ENCODE data around the gene CD19.
"Not testable (repeated sequence)": the region's sequence is repeated elsewhere in the genome, so short reads cannot be mapped to it uniquely, and the experiment has no call there.

Gene CD19

DNA sequence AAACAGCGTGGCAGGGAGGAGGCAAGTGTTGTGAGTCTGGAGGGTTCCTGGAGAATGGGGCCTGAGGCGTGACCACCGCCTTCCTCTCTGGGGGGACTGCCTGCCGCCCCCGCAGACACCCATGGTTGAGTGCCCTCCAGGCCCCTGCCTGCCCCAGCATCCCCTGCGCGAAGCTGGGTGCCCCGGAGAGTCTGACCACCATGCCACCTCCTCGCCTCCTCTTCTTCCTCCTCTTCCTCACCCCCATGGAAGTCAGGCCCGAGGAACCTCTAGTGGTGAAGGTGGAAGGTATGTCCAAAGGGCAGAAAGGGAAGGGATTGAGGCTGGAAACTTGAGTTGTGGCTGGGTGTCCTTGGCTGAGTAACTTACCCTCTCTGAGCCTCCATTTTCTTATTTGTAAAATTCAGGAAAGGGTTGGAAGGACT is at the start of gene CD19:
Gene CD19, plus strand, starts transcription at position 171 of the 425 bp plus-strand sequence. Its CDS starts 30 bp downstream, at position 201.
- no peak for DNase-seq (ENCODE audit: low read depth in 2 of 2)

GRCh38 chr16:28882551-28883160 is 49.1 kb upstream of the CD19 start:
- DNase-seq (ENCODE audit: low read depth in 2 of 2), result no peak

DNA sequence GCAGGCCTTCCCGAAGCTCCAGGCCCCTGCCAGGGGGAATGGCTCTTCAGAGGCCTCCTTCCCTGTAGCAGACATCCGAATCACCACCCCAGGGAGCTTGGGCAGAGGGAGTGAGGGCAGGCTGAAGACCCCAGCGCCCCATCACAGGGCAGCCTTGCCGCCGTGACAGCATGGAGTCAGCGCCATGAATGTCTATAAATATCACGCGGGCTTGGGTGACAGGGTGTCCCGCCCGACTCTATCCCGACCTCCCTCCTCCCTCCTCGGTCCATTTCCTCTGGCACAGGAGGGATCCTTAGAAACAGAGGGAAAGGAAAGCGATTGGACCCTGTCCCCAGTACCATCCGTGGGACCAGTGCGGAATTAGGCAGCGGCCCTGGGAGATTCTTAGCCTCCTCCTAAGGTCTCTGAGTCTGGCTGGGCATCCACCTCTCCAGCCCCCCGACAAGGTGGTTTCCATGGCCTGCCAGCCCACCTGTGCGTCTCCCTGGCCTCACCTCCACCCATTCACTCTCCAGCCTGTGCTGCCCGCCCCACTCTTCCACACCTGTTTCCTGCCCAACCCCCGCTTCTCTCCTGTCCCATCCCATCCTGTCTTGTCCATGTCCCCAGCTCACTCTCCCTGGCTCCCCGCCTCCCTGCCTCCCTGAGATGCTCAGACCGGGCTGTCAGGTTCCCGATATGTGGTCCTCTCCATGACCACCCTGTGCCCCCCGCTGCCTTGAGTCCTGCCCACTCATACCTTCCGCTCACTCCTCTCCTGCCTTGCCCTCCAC is 48.4 kb upstream of the CD19 start:
- no peak for DNase-seq (ENCODE audit: low read depth in 2 of 2)

DNA sequence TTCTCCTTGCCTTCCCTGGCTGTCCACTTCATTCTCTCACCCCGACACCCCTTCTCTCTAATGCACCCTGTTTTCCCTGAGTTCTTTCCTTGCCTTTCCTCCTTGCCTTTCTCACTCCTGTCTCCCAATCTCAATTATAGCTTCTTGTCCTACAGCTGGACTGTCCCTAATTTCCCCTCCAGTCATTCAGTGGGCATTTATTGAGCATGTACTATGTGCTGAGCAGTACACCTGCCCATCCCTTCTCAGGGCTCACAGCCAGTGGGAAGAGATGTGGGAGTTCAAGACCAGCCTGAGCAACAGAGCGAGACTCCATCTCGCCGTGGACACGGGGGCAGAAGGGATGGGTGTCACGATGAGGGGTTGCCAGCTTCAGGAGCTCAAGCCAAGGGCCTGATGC is 47.7 kb upstream of the CD19 start:
- DNase-seq (ENCODE audit: low read depth in 2 of 2), result no peak

GRCh38 chr16:28886945-28887344 is 44.8 kb upstream of the CD19 start:
- DNase-seq (ENCODE audit: low read depth in 2 of 2), result no peak

DNA sequence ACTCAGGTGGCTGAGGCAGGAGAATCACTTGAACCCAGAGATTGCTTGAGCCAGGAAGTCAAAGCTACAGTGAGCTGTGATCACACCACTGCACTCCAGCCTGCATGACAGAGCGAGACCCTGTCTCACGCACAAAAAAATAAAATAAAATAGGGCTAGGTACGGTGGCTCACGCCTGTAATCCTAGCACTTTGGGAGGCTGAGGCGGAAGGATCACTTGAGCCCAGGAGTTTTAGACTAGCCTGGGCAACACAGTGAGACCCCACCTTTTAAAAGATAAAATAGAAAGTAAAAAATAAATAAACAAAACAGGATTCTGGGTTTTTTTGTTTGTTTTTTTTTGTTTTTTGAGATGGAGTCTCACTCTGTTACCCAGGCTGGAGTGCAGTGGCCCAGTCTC is 41.4 kb upstream of the CD19 start:
- not testable (repeated sequence) for DNase-seq (ENCODE audit: low read depth in 2 of 2)

DNA sequence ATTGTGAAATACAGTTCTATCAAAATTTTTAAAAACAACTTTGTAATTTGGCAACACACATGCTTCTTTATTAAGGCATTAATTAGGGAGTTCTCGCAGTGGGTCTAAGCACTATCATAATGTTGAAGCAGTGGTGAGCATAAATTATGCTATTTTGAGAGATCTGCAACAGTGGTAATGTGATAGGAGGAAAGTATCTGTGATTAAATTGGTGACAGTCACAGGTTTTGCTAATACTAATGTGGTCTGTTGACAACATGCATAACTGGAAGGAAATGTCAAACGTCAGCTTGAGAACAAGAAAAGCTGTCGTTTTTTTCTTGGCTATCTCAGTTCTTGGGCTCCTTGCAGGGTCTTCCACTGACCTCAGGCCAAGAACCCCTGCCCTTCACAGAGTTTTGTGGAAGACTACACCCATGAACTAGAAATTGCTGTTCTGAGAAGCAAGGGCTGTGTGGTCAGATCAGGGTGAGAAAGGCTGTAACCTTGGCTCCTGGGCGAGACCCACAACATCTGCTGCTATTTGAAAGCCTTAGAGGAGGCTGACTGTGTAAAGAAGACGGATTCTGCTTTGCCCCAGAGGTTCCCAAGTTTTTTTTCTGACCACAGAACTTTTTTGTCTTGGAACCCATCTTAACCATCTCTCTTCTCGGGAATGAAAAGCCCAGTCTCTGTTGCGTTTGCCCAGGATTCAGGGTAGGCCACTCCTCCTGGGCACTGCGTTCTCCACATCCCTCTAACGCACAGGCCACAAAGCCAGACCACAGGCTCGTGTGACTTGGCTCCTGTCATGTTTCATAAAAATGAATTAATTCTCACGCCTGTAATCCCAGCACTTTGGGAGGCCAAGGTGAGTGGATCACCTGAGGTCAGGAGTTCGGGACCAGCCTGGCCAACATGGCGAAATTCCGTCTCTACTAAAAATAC is 39.5 kb upstream of the CD19 start:
- DNase-seq (ENCODE audit: low read depth in 2 of 2), result no peak

DNA sequence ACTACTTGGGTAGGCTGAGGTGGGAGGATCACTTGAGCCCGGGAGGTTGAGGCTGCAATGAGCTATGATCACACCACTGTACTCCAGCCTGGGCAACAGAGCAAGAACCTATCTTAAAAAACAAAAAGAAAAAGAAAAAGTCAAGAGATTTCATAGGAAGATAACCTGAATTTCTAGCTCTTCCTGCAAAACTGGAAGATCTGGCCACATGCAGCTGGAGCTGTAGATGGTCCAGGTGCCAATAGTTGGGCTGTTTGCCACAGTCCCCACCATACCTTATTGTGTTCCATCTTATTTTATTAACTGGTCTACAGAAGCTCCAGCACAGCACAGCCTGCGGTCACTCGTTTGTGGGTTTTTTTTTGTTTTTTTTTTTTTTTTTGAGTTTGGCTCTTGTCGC is 38.5 kb upstream of the CD19 start:
- DNase-seq (ENCODE audit: low read depth in 2 of 2), result no peak

DNA sequence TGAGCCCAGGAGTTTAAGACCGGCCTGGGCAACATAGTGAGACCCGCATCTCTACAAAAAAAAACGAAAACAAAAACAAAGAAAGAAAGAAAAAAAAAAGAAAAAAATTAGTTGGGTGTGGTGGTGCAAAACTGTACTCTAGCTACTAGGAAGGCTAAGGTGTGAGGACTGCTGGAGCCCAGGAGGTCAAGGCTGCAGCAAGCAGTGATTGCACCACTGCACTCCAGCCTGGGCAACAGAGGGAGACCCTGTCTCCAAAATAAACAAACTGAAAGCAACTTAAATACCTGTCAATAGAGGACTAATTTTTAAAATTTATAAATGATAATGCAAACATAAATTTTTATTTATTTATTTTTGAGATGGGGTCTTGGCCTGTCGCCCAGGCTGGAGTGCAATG is 36.2 kb upstream of the CD19 start:
- no peak for DNase-seq (ENCODE audit: low read depth in 2 of 2)

DNA sequence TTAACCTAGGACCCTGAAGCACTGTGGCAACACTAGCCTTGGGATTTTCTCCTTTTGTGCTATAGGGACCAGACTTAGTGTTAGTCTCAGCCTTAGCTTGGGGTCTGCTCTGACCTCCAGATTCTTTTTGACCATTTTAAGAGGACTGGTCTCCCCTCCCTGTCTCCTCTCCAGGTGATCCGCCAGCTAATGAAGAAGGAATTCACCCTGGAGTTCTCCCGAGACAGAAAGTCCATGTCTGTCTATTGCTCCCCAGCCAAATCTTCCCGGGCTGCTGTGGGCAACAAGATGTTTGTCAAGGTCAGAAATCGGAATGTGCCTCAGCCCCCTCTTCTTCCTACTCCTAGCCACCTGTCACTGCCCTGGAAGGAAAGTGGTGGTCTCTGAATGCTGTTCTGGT is 33.9 kb upstream of the CD19 start:
- DNase-seq (ENCODE audit: low read depth in 2 of 2), result no peak

DNA sequence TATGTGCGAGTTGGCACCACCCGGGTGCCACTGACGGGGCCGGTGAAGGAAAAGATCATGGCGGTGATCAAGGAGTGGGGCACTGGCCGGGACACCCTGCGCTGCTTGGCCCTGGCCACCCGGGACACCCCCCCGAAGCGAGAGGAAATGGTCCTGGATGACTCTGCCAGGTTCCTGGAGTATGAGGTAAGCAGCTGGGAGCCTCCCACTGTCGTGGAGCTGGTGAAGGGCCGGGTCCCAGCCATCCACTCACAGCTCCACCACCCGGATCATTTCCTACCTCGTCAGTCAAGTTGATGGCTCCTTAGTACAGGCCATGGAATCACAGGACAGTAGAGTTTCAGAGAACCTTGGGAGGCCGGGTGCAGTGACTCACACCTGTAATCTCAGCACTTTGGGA is 33.5 kb upstream of the CD19 start:
- no peak for DNase-seq (ENCODE audit: low read depth in 2 of 2)

- no peak for DNase-seq (ENCODE audit: low read depth in 2 of 2)
Observed at GRCh38 chr16:28898942-28899341, 32.8 kb upstream of the CD19 start.

DNA sequence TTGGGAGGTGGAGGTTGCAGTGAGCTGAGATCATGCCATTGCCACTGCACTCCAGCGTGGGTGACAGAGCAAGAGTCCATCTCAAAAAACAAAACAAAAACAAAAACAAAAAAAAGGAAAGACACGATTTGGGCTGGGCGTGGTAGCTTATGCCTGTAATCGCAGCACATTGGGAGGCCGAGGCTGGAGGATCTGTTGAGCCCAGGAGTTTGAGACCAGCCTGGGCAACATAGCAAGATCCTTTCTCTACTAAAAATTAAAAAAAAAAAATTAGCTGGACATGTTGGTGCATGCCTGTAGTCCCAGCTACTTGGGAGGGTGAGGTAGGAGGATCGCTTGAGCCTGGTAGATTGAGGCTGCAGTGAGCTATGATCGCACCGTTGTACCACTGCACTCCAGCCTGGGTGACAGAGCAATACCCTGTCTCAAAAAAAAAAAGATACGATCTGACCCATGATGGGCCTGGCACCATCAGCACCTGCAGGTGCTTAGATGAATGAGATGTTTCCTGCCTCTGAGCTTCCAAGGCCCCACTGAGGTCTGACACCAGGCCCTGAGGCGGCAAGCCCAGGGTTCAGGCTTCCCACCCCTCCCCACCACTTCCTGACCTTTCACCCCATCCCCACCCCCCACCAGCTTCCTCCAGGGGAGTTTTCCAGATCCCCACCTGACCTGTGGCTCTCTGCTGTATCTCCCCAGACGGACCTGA is 31.7 kb upstream of the CD19 start:
- DNase-seq (ENCODE audit: low read depth in 2 of 2), result no peak

DNA sequence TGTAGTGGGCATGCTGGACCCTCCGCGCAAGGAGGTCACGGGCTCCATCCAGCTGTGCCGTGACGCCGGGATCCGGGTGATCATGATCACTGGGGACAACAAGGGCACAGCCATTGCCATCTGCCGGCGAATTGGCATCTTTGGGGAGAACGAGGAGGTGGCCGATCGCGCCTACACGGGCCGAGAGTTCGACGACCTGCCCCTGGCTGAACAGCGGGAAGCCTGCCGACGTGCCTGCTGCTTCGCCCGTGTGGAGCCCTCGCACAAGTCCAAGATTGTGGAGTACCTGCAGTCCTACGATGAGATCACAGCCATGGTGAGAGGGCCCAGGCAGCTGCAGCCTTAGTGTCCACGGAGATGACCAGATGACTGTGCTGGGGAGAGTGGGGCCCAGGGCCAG is 31.2 kb upstream of the CD19 start:
- no peak for DNase-seq (ENCODE audit: low read depth in 2 of 2)

- DNase-seq (ENCODE audit: low read depth in 2 of 2), result no peak
Observed at GRCh38 chr16:28901862-28902261, 29.9 kb upstream of the CD19 start.

- no peak for DNase-seq (ENCODE audit: low read depth in 2 of 2)
Observed at GRCh38 chr16:28902909-28903308, 28.9 kb upstream of the CD19 start.

- DNase-seq (ENCODE audit: low read depth in 2 of 2), result no peak
Observed at GRCh38 chr16:28903344-28904042, 28.3 kb upstream of the CD19 start.

GRCh38 chr16:28904363-28904762 is 27.4 kb upstream of the CD19 start:
- no peak for DNase-seq (ENCODE audit: low read depth in 2 of 2)

DNA sequence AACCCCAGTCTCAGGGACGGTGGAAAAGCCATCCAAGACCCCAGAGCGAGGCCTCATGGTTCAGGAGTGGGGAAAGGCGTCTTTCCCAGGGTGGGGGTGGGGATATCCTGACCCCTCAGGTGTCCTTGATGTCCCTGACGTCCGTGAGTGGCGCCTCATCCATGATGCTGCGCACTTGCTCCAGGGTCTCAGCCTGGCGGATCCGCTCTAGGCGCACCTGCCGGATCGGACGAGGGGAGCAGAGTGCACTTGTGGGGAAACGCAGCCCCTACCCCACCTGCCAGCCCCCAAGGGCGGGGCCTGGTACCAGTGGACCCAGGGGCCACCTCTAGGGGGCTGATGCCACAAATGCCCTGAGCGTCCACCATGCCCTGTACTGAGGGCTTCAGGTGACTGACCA is 26.9 kb upstream of the CD19 start:
- DNase-seq (ENCODE audit: low read depth in 2 of 2), result no peak

DNA sequence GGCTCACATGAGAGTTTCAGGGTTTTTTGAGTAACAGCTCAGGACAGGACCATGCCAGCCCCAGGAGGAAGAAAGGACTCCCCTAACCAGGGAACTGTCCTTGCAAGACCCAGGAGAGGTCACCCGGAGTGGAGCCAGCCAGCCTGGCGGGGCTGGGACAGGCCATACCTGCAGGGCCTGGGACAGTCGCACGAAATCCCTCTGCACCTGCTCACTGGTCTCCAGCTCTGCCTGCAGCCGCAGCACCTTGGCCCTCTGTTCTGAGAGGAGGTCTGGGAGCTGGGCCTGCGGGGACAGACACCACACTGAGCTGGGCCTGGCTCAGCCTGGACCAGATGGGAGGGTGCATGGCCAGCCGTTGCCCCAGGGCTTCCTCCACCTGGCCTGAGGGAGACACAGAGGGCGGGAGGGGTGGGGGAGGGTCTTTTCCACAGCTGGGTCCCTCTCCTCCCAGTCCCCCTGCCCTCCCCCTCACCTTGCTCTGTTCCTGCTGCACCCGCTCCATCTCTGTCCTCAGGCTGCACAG is 26.5 kb upstream of the CD19 start:
- DNase-seq (ENCODE audit: low read depth in 2 of 2), result no peak

- no peak for DNase-seq (ENCODE audit: low read depth in 2 of 2)
Observed at GRCh38 chr16:28905800-28906372, 25.9 kb upstream of the CD19 start.
